Measurements from ENCODE around the gene RNASEH2A. TPM values are rescaled to one million over a fixed set of nuclear protein-coding genes. Genes with fewer than 3 reads are reported as not detected.

The RNASEH2A gene
- total and polyA plus RNA-seq, 2 of the 4 experiments (the other 2 are of a cell fraction), result 34.9 to 44.6 TPM

DNA sequence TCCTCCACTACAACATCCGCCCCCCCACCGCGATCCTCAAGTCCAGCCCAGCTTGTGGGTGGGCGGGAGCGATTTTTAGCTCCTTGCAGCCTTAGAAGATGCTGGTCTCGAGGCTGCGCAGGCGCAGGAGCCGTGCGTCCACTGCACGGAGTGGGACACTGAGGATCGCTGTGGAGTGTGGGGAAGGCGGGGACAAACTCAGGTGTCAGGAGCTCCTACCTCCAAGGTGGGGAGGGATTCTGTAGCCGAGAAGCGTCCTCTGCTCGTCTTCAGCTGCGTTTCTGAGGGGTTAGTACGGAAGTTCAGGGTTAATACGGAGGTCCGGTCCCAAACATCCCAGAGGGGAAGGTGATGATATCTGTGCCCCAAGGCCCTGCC lies 28.2 kb downstream of the RNASEH2A start, which contains the start of gene RTBDN:
Gene RTBDN (minus strand): TSS at position 14 of the 378 bp plus-strand sequence. CDS start 4,600 bp downstream, outside the sequence.
- H3K36me3 ChIP-seq (ENCODE audit: control insufficient read depth, insufficient read depth, low read length), result no peaks in the 10 kb centered on the region
- POLR2A ChIA-PET (ENCODE audit: unreplicated experiment), result no interaction called here
- H3K9me1 ChIP-seq (ENCODE audit: insufficient read depth, low read length), result 0 out of 2 replicates have a peak, but pooled peaks cover 8% of the 10 kb centered on the region
- no peak within 1 kb of the TSS for H4K5ac ChIP-seq (ENCODE audit: low read depth, low read length)
- H3K18ac ChIP-seq (ENCODE audit: low read depth, low read length), result no peak within 1 kb of the TSS
- H4K91ac ChIP-seq (ENCODE audit: insufficient read depth, low read depth, low read length), result no peak within 1 kb of the TSS
- H4K20me1 ChIP-seq (ENCODE audit: insufficient read depth, low read length), result peaks cover 21% of the 10 kb centered on the region
- H3K27me3 ChIP-seq (ENCODE audit: control insufficient read depth, insufficient read depth, low read length), result peaks cover 60% of the 10 kb centered on the region
- dilution Hi-C loops (cut with HindIII; ENCODE audit: low sequenced_read_pairs, unreplicated experiment), result no loop called here
- 0% methylated on average over 10 of the region's 20 CpGs; no CpG with 5 or more reads in 1 of the 2 experiments for WGBS, 2 experiments (ENCODE audit: extremely low coverage in 2 of 2, insufficient read length in 1 of 2)
- DNase-seq, result no peak
- no peak within 1 kb of the TSS for H2BK20ac ChIP-seq (ENCODE audit: low read depth, low read length)
- H2AK5ac ChIP-seq (ENCODE audit: low read depth, low read length), result no peak within 1 kb of the TSS
- no peak within 1 kb of the TSS for H2AK9ac ChIP-seq (replicated peaks; ENCODE audit: low read depth, low read length, poor library complexity)
- no peak within 1 kb of the TSS for H2BK15ac ChIP-seq (ENCODE audit: low read depth, low read length)
- H3K56ac ChIP-seq (ENCODE audit: extremely low read depth, insufficient read depth, low read length), result no peak within 1 kb of the TSS
- peak within 1 kb of the TSS; percentile 56 for H3K4me3 ChIP-seq (ENCODE audit: insufficient read depth, low read depth, low read length)
- H2BK120ac ChIP-seq (ENCODE audit: low read depth, low read length), result no peak within 1 kb of the TSS
- ATAC-seq (ENCODE audit: low read depth), result no peak
- no peak within 1 kb of the TSS for H3K14ac ChIP-seq (replicated peaks; ENCODE audit: low read depth, low read length)
- no peaks in the 10 kb centered on the region; the same call in 1 of the 2 replicates for H3K9me3 ChIP-seq (ENCODE audit: control insufficient read depth, insufficient read depth, low read length)
- no TSS peak for BruUV-seq (replicated peaks)
- intact Hi-C loops (cut with micrococcal nuclease), result no loop called here
- H3K9ac ChIP-seq (ENCODE audit: low read depth, low read length), result no peak within 1 kb of the TSS
- CTCF ChIA-PET, result interaction anchor here (0.9 kb wide), 1 partner anchor 12 kb away, joined by 3 read pairs; no protein-coding TSS in a partner anchor
- in situ Hi-C loops (cut with MboI; ENCODE audit: low sequenced_read_pairs), result no loop called here
- H3K23ac ChIP-seq (ENCODE audit: low read depth, low read length), result no peak within 1 kb of the TSS
- H4K8ac ChIP-seq (ENCODE audit: low read depth in 2 of 2, low read length in 2 of 2), result no peak within 1 kb of the TSS
- no peak for TF ChIP-seq SMC3 (IDR thresholded peaks at IDR 0.05; ENCODE audit: low read depth, low read length)
- TF ChIP-seq RCOR1 (IDR thresholded peaks at IDR 0.05; ENCODE audit: insufficient replicate concordance, low read length), result no peak
- TF ChIP-seq, protein P1, sequence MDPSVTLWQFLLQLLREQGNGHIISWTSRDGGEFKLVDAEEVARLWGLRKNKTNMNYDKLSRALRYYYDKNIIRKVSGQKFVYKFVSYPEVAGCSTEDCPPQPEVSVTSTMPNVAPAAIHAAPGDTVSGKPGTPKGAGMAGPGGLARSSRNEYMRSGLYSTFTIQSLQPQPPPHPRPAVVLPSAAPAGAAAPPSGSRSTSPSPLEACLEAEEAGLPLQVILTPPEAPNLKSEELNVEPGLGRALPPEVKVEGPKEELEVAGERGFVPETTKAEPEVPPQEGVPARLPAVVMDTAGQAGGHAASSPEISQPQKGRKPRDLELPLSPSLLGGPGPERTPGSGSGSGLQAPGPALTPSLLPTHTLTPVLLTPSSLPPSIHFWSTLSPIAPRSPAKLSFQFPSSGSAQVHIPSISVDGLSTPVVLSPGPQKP (IDR thresholded peaks at IDR 0.05; ENCODE audit: borderline replicate concordance, low read depth, low read length), result no peak
- TF ChIP-seq, protein P2, sequence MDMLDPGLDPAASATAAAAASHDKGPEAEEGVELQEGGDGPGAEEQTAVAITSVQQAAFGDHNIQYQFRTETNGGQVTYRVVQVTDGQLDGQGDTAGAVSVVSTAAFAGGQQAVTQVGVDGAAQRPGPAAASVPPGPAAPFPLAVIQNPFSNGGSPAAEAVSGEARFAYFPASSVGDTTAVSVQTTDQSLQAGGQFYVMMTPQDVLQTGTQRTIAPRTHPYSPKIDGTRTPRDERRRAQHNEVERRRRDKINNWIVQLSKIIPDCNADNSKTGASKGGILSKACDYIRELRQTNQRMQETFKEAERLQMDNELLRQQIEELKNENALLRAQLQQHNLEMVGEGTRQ (IDR thresholded peaks at IDR 0.05; ENCODE audit: low read depth, low read length), result no peak
- no peak for TF ChIP-seq FOS (IDR thresholded peaks at IDR 0.05; ENCODE audit: low read depth, low read length)
- TF ChIP-seq POLR2A (IDR thresholded peaks at IDR 0.05; ENCODE audit: low read depth, low read length), result no peak
- no peak for TF ChIP-seq MAFK (IDR thresholded peaks at IDR 0.05; ENCODE audit: low read depth, low read length)
- TF ChIP-seq RAD21 (IDR thresholded peaks at IDR 0.05; ENCODE audit: low read length), result no peak
- no peak for TF ChIP-seq MAZ (IDR thresholded peaks at IDR 0.05; ENCODE audit: borderline replicate concordance, low read depth, low read length)
- no peak for TF ChIP-seq MXI1 (IDR thresholded peaks at IDR 0.05; ENCODE audit: borderline replicate concordance, low read depth, low read length)
- TF ChIP-seq BHLHE40 (IDR thresholded peaks at IDR 0.05; ENCODE audit: low read depth, low read length), result no peak
- H2BK5ac ChIP-seq (ENCODE audit: low read depth, low read length, poor library complexity, severe bottlenecking), result no peak within 1 kb of the TSS
- peak within 1 kb of the TSS; percentile 89 for H2AFZ ChIP-seq (replicated peaks; ENCODE audit: low read length, poor library complexity)
- H3K27ac ChIP-seq (ENCODE audit: insufficient read depth, low read length), result no peak within 1 kb of the TSS
- H3K79me1 ChIP-seq (ENCODE audit: low read depth in 1 of 2, low read length in 2 of 2), result no peaks in the 10 kb centered on the region
- H3K4me1 ChIP-seq (ENCODE audit: control insufficient read depth, insufficient read depth, low read length), result peaks cover 4% of the 10 kb centered on the region; the same call in 1 of the 2 replicates
- H3K4me2 ChIP-seq (ENCODE audit: low read depth, low read length), result peak within 1 kb of the TSS; percentile 74
- no peak within 1 kb of the TSS for H3K4ac ChIP-seq (ENCODE audit: low read depth, low read length)
